GM04503 (cell line): ENCODE data around the gene PLA2G2D.

Experiments used
- DNase-seq: peaks from one replicate; pipeline ENCODE4 v3.0.0-alpha.2; 2012; ENCODE audit warnings: low read depth

The PLA2G2D gene

DNA sequence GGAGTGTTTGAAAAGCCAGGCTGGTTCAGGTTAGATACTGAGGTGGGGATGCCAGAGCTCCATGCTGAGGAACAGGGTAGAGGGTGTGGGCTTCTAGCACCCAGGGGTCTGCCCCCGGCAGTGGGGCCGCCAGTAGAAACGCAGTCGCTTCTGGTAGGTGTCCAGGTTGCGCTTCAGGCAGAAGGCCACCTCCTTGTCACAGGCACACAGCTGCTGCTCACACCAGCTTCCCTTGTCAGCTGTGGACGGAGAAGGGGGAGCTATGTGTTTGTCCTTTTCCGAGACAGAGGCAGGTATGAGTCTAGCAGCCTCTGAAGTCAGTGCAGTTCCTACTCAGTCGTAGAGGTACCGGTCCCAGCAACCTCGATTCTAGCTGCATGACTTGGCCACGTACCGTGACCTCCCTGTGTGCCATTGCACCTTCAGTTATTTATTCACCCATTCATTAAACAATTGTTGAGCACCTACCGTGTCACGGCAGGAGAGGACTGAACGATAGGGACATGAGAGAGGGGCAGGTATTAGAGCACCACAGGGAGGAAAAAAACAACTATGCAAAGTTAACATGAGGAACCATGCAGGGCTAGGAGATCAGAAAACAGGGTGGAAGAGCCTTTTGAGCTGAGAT is 5.2 kb downstream of the PLA2G2D start:
- no peak for DNase-seq

DNA sequence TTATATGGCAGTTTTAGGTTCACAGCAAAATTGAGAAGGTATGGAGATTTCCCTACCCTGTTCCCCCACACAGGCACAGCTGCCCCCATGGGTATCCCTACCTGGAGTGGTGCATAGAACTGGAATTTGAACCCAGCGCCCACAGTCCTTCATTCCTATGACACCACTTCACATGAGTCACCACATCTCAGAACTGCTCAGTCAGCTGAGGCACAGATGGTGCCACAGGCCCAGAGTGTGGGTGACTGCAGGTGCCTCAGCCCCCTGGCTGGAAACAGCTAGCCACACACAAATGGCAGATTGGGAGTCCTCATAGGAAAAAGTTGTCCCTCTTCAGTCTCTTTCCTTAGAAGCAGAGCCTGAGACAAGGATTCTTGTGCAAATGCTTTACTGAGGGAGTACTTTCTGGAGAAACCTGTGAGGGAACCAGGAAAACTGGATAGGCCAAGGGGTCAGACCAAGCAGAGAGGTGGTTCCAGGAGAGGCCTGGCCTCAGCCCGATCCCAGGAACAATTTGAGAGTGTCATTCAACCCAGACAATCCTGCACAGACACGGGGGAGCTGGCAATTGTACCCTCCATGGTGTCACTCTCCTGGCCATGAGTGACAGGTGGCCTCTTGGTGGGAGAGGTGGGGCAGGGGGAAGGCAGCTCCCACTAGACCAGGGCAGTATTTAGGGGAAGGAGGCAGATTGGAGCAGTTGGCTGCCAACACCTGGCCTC is 6.9 kb downstream of the PLA2G2D start:
- no peak for DNase-seq

DNA sequence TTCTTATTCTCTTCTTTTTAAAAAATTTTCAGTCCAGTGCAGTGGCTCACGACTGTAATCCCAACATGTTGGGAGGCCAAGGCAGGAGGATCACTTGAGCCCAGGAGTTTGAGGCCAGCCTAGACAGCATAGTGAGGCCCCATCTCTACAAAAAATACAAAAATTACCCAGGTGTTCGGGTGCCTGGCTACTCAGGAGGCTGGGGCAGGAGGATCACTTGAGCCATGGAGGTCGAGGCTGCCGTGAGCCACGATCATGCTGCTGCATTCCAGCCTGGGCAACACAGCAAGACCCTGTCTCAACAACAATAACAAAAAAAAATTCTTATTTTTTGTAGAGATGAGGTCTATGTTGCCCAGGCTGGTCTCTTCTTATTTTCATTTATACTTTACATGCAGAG is 7.9 kb downstream of the PLA2G2D start:
- no peak for DNase-seq

- DNase-seq, result no peak
These were observed 8.7 kb downstream of the PLA2G2D start for GRCh38 chr1:20110679-20111078.

GRCh38 chr1:20109223-20109856 is 10.0 kb downstream of the PLA2G2D start:
- DNase-seq, result no peak

GRCh38 chr1:20108366-20109123 is 10.8 kb downstream of the PLA2G2D start:
- no peak for DNase-seq

- DNase-seq, result no peak
These were observed 11.5 kb downstream of the PLA2G2D start for GRCh38 chr1:20107796-20108195.

- no peak for DNase-seq
These were observed 12.0 kb downstream of the PLA2G2D start for GRCh38 chr1:20107351-20107750.

DNA sequence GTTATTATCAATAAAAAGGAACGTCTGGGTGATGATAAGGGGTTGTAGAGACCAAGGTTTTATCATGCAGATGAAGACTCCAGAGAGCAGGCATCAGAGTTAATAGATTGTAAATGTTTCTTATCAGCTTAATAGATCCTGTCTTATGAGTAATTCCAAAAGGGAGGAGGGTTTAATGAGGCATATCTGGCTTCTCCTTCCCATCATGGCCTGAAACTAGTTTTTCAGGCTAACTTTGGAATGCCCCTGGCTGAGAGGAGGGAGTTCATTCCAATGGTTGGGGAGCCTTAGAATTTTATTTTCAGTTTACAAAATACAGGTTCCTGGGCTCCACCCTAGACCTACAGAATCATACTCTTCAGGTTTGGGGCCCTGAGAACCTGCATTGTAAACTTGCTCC is 13.5 kb downstream of the PLA2G2D start:
- DNase-seq, result no peak

- no peak for DNase-seq
These were observed 16.5 kb downstream of the PLA2G2D start for GRCh38 chr1:20102875-20103274.

DNA sequence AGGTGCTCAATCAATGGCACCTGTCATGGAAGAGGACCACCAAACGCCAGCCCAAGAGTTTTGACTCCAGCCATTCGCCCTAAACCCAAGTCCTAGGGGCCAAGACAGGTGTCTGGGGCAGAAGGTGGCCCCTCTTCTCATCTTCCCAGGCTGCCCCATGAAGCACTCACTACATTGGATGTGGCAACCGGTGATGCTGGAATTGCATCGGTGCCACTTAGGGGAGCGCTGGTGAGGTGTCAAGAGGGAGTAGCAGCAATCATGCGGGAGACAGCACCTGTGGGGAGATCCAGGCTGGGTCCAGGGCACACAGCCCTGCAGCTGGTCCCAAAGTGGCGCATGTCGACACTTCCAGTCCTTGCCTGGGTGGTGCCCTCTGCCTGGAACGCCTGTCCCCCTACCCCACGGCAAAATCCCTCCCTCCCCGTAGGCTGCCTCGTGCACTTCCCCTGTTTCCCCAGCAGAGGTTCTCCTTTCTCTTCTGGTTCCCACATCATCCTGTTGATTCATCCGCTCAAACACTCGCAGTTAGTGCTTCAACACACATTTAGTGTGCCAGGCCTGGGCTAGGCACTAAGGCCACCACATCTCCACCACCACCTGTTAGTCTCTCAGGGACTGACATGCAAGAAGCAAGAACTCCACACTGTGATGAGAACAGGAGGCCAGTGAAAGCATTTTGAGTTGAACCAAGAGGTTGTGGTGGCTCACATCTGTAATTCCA is 18.5 kb downstream of the PLA2G2D start:
- DNase-seq, result no peak

DNA sequence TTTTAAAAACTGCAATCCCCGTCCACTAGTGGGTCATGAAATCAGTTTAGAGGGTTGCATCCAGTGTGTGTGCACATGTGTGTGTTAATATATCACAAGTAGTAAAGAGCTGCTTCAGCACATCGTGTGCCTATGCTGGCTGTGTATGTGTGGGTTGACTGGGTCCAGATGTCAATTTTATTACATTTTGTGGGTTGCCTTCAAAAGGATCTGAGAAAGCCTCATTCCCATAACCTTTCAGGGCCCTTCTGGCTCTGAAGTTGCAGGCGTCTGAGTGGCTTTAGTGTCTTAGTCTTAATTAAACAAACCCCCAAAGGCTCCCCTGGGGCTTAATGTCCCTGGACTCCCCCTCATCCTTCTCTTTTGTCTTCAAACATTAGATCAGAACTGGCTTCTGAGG is 19.8 kb downstream of the PLA2G2D start:
- DNase-seq, result no peak

DNA sequence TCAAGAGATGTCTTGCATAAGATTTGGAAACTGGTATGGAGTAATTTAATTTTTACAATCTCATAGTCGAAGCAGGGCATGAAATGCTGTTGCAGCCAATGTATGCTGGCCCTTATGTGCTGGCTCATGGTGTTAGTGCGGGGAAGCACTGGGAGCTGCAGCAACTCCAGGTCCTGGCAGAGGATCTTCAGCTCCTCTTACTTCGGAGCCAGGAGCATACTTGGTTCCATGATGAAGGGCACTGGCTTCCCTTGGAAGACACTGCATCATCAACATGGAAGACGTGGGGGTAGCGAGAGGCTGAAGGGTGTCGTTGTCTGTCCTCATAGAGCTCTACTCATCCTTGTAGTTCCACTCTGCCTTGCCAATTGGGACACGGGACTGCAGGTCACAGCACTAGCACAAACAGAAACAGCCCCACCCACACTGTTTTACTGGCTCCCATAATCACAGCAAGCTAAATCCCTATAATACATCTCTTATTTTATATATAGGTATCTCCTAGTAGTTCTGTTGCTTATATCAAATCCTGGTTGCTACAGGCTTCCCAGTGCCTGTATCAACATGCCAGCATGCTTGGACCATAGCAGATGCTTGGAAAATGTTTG is 22.4 kb downstream of the PLA2G2D start:
- no peak for DNase-seq

- no peak for DNase-seq
These were observed 23.5 kb downstream of the PLA2G2D start for GRCh38 chr1:20095564-20096434.

DNA sequence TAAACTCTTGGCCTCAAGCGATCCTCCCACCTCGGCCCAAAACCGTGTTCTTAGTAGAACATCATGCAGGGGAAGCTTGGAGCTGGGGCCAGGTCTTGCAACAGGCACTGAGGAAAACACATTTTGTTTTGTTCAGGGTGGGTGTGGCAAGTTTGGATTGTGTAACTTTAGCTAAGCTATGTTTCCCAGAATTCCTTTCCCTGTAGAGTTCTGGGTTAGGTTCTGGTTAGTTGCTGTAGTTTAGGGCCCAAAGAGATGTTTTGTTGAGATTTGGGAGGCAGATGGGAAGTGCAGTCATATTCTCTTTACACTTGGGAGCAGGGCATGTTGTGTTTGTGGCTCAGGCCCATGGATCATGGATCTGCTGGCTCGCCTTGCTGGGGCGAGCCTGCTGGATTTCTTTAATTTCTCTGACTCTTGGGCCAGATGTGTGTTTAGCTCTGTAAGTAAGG is 25.4 kb downstream of the PLA2G2D start:
- no peak for DNase-seq

DNA sequence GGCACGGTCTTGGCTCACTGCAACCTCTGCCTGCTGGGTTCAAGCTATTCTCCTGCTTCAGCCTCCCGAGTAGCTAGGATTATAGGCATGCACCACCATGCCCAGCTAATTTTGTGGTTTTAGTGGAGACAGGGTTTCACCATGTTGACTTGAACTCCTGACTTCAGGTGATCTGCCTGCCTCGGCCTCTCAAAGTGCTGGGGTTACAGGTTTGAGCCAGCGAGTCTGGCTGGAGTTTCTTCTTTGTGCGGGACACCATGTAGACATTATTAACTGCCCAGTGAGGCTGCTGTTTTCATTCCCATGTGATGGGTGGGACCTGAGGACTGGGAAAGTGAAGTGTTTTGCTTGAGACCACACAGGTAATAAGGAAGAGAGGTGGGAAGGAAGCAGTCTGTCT is 26.0 kb downstream of the PLA2G2D start:
- no peak for DNase-seq

GRCh38 chr1:20090641-20091040 is 28.7 kb downstream of the PLA2G2D start:
- no peak for DNase-seq

DNA sequence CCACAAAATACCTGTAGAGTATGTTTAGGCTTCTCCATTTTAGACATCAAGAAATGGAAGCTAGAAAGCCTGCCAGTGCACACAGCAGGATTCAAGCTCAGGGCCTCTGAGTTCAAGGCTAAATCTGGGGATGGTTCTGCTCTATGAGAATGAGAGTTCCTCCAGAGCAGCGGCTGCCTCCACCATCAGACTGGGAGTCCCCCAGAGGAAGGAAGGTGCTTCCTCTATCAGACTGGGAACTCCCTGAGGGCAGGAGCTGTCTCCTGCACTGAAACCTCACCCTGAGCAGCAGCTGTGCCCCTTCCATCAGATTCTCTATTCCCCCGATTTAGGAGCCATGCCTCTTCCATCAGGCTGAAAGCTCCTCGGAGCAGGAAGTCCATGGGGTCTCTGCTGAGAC is 29.2 kb downstream of the PLA2G2D start:
- DNase-seq, result no peak

DNA sequence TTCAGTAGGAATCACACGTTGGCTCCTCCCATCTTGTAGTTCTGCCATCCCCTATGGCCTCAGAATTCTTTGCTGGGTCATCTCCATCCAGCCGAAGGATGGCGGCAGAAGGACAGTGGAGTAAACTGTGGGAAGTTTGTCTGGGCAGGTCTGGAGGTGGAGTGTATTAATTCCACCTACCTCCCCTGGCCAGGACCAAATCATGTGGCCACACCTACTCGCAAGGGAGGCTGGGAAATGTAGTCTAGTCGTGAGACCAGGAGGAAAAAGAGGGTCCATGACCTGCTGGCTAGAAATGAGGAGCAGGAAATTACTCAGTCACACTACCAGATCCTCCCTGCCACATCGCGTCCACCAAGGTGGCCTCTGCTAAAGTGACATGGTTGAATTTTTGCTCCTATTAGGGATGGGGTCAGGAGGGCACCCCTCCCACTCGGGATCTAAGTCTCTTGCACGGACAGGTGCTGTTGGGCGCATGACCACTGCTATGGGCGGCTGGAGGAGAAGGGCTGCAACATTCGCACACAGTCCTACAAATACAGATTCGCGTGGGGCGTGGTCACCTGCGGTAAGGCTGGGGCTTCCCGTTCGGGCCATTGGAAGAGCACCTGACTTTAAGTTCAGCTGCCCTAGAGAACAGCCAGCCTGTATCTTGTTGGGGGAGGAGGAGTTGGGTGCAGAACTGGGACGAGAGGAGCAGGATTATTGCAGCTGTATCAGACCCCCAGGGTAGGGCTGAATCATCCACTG is 29.8 kb downstream of the PLA2G2D start:
- DNase-seq, result no peak

DNA sequence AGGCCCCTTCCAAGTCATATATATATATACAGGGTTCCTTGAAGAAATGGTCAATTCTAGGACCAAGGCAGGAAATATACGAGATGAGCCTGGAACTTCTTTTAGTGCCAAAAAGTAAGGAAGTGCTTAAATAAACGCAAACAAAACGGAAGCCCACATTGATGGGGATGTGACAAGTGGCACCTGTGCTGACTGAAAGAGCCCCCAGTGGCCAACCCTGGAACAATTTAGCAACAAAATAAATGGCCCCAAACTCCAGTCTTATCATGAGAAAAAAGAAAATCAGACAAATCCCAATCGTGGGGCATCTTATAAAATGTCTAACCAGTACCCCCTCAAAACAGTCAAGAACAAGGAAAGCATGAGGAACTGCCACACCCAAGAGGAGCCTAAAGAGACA is 31.7 kb downstream of the PLA2G2D start:
- no peak for DNase-seq
